Measurements from ENCODE around the gene MARCHF10. TPM values are rescaled to one million over a fixed set of nuclear protein-coding genes. Genes with fewer than 3 reads are reported as not detected.
A peak's percentile ranks its signal among the peaks of the same experiment; 100 is the strongest.

MARCHF10 gene
- total RNA-seq, 1 donor from 2014 or later, result 0.75 TPM

DNA sequence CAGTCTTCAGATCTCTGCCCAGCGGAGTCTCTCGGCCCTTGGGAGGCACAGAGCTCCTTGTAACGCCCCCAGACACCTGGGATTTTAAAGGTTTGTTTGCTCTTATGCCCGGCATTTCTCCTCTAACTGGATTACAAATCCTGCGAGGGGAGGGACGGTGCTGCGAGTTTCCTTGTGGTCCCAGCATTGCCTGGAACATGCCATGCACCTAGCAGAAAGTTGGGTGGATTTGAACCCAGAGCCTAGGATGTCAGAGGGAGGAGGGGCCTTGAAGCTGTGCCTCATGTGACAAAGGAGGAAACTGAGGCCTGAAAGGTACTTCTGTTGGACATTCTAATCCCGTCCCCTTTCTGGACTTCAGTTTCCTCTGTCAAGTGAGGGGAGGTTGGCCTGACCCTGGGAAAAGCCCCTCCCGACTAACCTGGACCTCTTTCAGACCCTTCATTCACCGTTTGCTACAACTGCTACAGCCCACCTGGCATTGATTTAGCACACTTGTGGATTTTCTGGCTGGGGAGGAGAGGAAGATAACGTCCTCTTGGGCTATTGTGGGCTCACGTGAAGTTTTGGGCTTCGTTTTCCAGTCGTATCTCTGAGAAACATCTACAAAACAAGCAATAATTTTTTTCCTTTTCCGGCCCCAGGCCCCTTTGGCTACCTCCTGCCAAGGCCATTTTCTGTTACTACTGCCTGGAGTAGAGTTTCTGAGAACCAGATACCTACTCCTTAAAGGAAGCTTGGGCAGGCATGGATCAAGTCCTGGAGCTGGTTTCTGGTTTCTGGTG is 149.8 kb downstream of the MARCHF10 start:
- no peak for DNase-seq (ENCODE audit: low spot score)

- DNase-seq (ENCODE audit: low spot score), result no peak
Observed at GRCh38 chr17:62657690-62658089, 150.4 kb downstream of the MARCHF10 start.

- DNase-seq (ENCODE audit: low spot score), result no peak
Observed at GRCh38 chr17:62657145-62657665, 150.9 kb downstream of the MARCHF10 start.

DNA sequence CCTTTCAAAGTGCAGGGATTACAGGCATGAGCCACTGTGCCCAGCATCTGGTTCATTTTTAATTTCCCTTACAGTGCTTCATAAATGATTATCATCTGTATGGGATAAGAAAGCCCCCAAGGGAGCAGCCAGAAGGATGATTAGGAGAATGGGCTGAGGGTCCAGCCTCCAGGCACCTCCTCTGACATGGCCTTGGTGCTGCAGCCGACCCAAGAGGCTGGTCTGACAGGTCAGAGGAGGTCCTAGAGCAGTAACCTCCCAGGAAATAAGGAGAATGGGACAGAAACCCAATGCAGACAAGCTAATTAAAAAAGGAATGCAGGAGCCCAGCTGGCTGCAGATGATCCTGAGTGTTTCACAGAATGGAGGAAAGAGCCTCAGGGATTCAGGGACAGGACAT is 151.7 kb downstream of the MARCHF10 start:
- DNase-seq (ENCODE audit: low spot score), result no peak

GRCh38 chr17:62655656-62656055 is 152.5 kb downstream of the MARCHF10 start:
- DNase-seq (ENCODE audit: low spot score), result no peak

DNA sequence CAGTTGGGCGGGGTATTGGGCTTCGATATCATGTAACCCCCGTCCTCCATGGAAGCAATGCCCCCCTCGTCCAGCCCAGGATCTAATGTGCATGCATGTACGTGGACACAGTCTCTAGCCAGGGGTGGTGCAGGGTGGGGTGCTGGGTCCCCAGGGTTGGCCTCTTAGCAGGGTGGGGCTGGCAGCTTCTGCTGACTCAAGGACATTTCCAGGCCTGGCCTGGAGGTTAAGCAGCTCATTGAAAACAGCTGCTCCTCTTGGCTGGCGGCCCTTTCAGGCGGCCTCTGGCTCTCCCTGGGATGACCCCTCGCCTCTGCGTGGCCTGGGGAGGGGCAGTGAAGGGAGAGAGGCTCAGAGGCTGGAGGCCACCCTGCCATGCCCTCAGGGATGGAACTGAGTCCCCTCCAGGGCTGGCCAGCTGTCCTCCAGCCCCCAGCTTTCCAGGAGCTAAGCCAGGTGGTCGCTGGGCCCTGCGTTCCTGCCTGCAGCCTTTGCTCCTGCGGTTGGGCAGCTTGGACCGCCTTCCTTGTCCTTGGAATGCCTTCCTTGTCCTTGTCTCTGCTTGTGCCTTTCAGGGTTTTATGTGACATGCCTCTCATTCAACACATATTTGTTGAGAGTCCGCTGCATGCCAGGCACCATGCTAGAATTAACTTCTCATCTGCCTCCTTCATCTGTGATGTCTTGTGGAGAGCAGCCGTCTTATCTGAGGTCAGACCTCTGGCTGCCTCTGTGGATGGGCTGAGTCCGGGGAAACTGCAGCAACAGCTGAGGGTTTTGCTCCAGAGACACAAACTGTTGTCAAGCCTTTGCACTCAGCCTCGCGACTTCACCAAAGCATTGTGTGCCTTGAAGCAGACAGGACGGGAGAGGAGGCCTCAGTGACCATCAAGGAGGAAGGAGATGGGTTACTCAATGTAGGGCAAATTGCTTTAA is 154.0 kb downstream of the MARCHF10 start:
- DNase-seq (ENCODE audit: low spot score), result peak; percentile 37

- DNase-seq (ENCODE audit: low spot score), result peak; percentile 43
Observed at GRCh38 chr17:62653002-62653825, 154.9 kb downstream of the MARCHF10 start.

DNA sequence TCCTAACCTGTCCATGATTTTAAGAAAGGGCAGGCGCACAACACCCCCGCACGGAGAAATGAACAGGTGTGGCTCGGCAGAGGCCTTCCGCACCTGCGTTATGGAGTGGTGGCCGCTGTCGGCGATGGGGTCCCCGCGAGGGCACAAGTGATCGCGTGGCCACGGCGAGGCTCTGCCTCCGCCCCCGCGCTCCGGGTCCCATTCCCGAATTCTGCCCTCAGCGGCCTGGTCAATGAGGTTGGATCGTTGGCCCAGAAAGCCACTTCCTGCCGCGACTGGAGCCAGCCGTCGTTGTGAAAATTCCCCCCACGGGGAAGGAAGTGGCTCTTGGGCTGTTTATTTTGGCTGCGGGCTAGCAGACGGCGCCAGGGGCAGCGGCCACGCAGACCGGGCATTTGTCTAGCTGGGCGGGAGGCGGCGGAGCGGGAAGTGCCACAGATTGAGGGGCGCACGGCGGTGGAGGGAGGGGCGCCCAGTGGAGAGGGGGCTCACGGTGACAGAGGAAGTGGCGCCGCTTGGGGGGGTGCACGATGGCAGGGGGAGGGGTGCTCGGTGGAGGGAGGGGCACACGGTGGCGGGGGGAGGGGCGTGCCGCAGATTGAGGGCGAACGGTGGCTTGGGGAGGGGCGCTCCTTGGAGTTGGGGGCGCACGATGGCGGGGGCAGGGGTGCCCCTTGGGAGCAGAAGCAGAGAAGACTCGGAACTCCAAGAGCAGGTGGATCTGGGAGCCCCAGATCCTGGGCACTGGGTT is 155.7 kb downstream of the MARCHF10 start:
- DNase-seq (ENCODE audit: low spot score), result peak; percentile 57

Other genes starting within 250 kb of the MARCHF10 start
- 87.4 TPM for gene MRC2, start 180.6 kb downstream of the MARCHF10 start, total RNA-seq
- 32.4 TPM for gene TANC2, start 157.9 kb upstream of the MARCHF10 start, total RNA-seq